Vagina (tissue), 2 donors: ENCODE results near the gene WDFY2. TPM values are rescaled to one million over a fixed set of nuclear protein-coding genes. Genes with fewer than 3 reads are reported as not detected.
"Not testable (repeated sequence)": the region's sequence is repeated elsewhere in the genome, so short reads cannot be mapped to it uniquely, and the experiment has no call there.

Experiments
- DNase-seq, 2 donors: peaks; one replicate each; pipeline ENCODE4 v3.0.0-alpha.2; 2017; ENCODE audit errors: extremely low spot score in 2 of 2
- H3K27ac ChIP-seq: fragments of 200-600 bp; sonication (generic); one replicate; pipeline ENCODE4 v1.5.1; 2019
- H3K27me3 ChIP-seq: fragments of 200-600 bp; sonication (generic); one replicate; pipeline ENCODE4 v1.5.1; 2019
- H3K36me3 ChIP-seq, 2 donors: fragments of 200-600 bp; sonication (generic); one replicate each; pipeline ENCODE4 v1.5.1; 2017 to 2019
- H3K4me1 ChIP-seq: fragments of 200-600 bp; sonication (generic); one replicate; pipeline ENCODE4 v1.5.1; 2019
- H3K4me3 ChIP-seq, 2 donors: fragments of 200-600 bp; sonication (generic); 1 replicate in 1 of 2; 2 replicates in 1 of 2; pipeline ENCODE4 v1.5.1; 2016 to 2019
- H3K9me3 ChIP-seq: fragments of 200-600 bp; sonication (generic); one replicate; pipeline ENCODE4 v1.5.1; 2019
- POLR2A ChIP-seq, 2 donors: fragments of 450-650 bp; IDR thresholded peaks; one replicate each; pipeline ENCODE4 v1.6.1; 2017; ENCODE audit warnings: antibody characterized with exemption in 2 of 2, mild to moderate bottlenecking in 2 of 2, moderate library complexity in 2 of 2
- POLR2AphosphoS5 ChIP-seq, 2 donors: sonication (generic); formaldehyde crosslinking; IDR thresholded peaks; one replicate each; pipeline ENCODE4 v1.9.0; 2017; ENCODE audit warnings: antibody characterized with exemption in 2 of 2, mild to moderate bottlenecking in 2 of 2, low read depth in 1 of 2; ENCODE audit not compliant: insufficient read depth in 1 of 2
- intact Hi-C: fragments of 100-400 bp; cut with DNase I; formaldehyde crosslinking; loops from one replicate; pipeline ENCODE4 v1.15.1; 2023
- total RNA-seq: library from RNA; depleted of rRNA; stranded (reverse); fragments of >200 nt; gene quantifications from one replicate; pipeline ENCODE4 v1.2.3, GENCODE V29; 2016
- TF ChIP-seq, protein P1 (sequence below), 3 experiments: fragments of 450-650 bp in 2 of 3; fragments of 200-600 bp in 1 of 3; sonication (generic) in 1 of 3; IDR thresholded peaks; one replicate each; pipeline ENCODE4 v1.5.1; 2017 to 2019; ENCODE audit warnings: antibody characterized with exemption in 3 of 3, mild to moderate bottlenecking in 2 of 3, moderate library complexity in 2 of 3

Gene WDFY2
- total RNA-seq, 1 donor from 2014 or later: 26.3 TPM

DNA sequence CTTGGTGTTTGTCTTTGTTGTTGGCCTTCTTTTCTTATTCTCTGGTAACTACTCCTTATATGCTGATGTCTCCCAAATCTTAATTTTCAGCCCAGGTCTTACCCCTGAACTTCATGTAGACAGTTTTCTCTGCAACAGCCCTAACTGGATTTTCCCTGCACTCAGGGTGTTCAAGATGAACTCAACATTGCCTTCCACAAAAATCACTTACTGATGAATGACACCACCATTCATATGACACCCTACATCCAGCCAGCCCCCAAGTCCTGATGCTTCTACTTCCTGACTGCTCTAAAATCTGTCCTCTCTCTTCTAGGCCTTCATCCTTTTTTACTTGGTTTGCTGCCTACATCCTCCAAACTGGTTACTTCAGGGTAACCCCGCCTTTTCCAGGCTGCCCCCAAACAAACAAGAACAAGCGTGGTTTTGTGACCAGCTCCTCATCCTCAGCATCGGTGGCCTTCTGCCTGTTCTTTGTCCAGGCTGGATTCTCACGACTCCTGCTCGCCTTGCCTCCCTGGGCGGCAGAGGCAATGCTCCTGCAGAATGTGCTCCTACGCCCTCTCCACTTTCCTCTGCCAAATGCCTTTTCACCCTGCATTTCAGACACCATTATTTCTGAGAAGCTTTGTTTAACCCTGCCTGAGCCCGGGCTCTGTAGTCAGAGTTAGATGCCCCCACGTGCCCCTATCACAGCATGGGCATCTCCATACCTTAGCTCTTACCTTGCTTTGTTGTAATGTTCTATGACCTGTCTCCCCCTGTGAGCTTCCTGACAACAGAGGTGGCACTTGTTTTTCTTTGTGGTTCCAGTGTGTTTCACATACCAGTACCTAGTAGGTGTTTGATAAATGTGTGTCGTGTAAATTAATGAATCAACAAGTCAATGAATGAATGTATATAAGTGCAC lies 61.8 kb downstream of the WDFY2 start:
- Histone ChIP-seq H3K27ac (no peak overlapping the region), H3K4me1 (peaks cover 36% of the 10 kb centered on the region), H3K36me3 (no peaks in the 10 kb centered on the region), H3K27me3 (no peaks in the 10 kb centered on the region), H3K4me3 (no peak overlapping the region), H3K9me3 (no peaks in the 10 kb centered on the region)
- intact Hi-C loops: no loop called here
- no peak for DNase-seq
- no peak for TF ChIP-seq POLR2AphosphoS5 (IDR thresholded peaks at IDR 0.05; ENCODE audit: insufficient read depth in 1 of 2, low read depth in 1 of 2)
- TF ChIP-seq, protein P1, sequence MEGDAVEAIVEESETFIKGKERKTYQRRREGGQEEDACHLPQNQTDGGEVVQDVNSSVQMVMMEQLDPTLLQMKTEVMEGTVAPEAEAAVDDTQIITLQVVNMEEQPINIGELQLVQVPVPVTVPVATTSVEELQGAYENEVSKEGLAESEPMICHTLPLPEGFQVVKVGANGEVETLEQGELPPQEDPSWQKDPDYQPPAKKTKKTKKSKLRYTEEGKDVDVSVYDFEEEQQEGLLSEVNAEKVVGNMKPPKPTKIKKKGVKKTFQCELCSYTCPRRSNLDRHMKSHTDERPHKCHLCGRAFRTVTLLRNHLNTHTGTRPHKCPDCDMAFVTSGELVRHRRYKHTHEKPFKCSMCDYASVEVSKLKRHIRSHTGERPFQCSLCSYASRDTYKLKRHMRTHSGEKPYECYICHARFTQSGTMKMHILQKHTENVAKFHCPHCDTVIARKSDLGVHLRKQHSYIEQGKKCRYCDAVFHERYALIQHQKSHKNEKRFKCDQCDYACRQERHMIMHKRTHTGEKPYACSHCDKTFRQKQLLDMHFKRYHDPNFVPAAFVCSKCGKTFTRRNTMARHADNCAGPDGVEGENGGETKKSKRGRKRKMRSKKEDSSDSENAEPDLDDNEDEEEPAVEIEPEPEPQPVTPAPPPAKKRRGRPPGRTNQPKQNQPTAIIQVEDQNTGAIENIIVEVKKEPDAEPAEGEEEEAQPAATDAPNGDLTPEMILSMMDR (IDR thresholded peaks at IDR 0.05): no peak
- TF ChIP-seq POLR2A (IDR thresholded peaks at IDR 0.05): no peak

DNA sequence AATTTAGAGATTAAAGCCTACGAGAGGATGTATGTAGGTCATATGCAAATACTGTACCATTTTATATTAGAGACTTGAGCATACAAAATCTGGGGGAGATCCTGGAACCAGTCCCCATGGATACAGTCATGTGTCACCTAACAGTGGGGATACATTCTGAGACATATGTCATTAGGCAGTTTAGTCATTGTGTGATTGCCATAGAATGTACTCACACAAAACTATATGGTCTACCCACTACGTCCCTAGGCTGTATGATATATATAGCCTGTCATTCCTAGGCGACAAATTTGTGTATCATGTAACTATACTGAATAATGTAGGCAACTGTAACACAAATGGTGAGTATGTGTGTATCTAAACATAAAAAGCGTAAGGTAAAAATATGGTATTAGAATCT lies 62.8 kb downstream of the WDFY2 start:
- TF ChIP-seq POLR2AphosphoS5 (IDR thresholded peaks at IDR 0.05; ENCODE audit: insufficient read depth in 1 of 2, low read depth in 1 of 2) (no peak), POLR2A (IDR thresholded peaks at IDR 0.05) (no peak)
- TF ChIP-seq, protein P1 (IDR thresholded peaks at IDR 0.05): no peak
- Histone ChIP-seq H3K36me3 (no peaks in the 10 kb centered on the region), H3K4me3 (no peak overlapping the region), H3K27ac (no peak overlapping the region), H3K4me1 (peaks cover 36% of the 10 kb centered on the region), H3K9me3 (no peaks in the 10 kb centered on the region), H3K27me3 (no peaks in the 10 kb centered on the region)
- DNase-seq: no peak
- intact Hi-C loops: no loop called here

DNA sequence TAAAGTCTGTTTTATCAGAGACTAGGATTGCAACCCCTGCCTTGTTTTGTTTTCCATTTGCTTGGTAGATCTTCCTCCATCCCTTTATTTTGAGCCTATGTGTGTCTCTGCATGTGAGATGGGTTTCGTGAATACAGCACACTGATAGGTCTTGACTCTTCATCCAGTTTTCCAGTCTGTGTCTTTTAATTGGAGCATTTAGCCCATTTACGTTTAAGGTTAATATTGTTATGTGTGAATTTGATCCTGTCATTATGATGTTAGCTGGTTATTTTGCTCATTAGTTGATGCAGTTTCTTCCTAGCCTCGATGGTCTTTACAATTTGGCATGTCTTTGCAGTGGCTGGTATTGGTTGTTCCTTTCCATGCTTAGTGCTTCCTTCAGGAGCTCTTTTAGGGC lies 67.9 kb downstream of the WDFY2 start:
- not testable (repeated sequence) for H3K36me3 ChIP-seq, H3K27ac ChIP-seq, H3K4me3 ChIP-seq, H3K9me3 ChIP-seq, H3K4me1 ChIP-seq, DNase-seq, H3K27me3 ChIP-seq
- intact Hi-C loops: loop anchor here (5.0 kb wide), 1 partner anchor 985 kb away; no protein-coding TSS in a partner anchor

DNA sequence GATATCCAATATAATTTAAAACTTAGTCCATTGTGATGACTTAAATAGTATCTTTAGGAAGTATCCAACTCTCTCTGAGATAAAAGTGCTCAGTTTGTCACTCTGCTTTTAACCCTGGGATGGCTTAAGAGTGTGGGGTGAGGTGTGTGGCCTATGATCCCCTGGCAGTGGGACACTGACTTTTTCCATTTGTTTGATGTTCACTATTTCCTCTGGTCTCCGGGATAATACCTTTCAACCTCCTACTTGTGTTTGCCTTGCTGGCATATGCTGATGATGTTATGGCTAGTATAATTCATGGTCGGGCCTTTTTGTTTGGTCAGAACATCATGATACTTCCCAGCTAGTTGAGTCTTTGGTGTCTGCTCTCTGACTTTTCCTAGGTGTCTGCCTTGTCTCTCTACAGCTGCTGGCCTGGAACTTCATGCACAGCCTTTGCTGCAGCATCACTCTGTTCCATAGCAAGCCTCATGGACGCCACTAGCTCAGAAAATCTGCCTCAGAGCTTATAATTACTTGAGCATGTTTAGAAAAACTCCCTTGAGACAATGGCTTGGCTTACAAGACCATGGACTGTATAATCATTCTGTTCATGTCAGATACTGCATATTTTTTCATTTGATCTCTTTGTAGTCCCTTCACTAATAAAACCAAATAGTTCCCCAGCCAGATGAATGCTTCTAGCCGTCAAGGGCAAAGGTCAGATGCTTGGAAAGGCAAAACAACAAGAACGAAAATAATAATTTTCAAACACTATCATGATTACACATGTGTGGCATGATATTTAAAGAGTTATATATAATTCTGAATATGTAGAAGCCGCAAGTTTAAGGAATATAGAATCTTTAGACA lies 75.2 kb downstream of the WDFY2 start:
- intact Hi-C loops: no loop called here
- Histone ChIP-seq H3K27me3 (no peaks in the 10 kb centered on the region), H3K9me3 (no peaks in the 10 kb centered on the region), H3K27ac (no peak overlapping the region), H3K4me1 (peaks cover 19% of the 10 kb centered on the region), H3K36me3 (no peaks in the 10 kb centered on the region), H3K4me3 (no peak overlapping the region)
- no peak for DNase-seq
- no peak for TF ChIP-seq POLR2AphosphoS5 (IDR thresholded peaks at IDR 0.05; ENCODE audit: insufficient read depth in 1 of 2, low read depth in 1 of 2)
- TF ChIP-seq, protein P1 (IDR thresholded peaks at IDR 0.05): no peak
- TF ChIP-seq POLR2A (IDR thresholded peaks at IDR 0.05): no peak

- no peak for DNase-seq
- no peaks in the 10 kb centered on the region for H3K9me3 ChIP-seq
- TF ChIP-seq, protein P1 (IDR thresholded peaks at IDR 0.05): no peak
- no peak for TF ChIP-seq POLR2A (IDR thresholded peaks at IDR 0.05)
- TF ChIP-seq POLR2AphosphoS5 (IDR thresholded peaks at IDR 0.05; ENCODE audit: insufficient read depth in 1 of 2, low read depth in 1 of 2): no peak
- H3K27me3 ChIP-seq: no peaks in the 10 kb centered on the region
- no peak overlapping the region for H3K4me3 ChIP-seq
- peaks cover 22% of the 10 kb centered on the region for H3K4me1 ChIP-seq
- H3K36me3 ChIP-seq: no peaks in the 10 kb centered on the region
- H3K27ac ChIP-seq: no peak overlapping the region
- intact Hi-C loops: no loop called here
These were observed 76.6 kb downstream of the WDFY2 start for GRCh38 chr13:51660813-51661212.
